GM11168 (cell line): Measurements from ENCODE around the gene UHRF2.
"Not testable (repeated sequence)": the region's sequence is repeated elsewhere in the genome, so short reads cannot be mapped to it uniquely, and the experiment has no call there.

Source experiments
- in situ Hi-C: fragments of 300-500 bp; cut with MboI; formaldehyde crosslinking; loops from one replicate; pipeline ENCODE4 v1.12.0; 2022; ENCODE audit warnings: low sequenced_read_pairs; ENCODE audit not compliant: unreplicated experiment

The UHRF2 gene

DNA sequence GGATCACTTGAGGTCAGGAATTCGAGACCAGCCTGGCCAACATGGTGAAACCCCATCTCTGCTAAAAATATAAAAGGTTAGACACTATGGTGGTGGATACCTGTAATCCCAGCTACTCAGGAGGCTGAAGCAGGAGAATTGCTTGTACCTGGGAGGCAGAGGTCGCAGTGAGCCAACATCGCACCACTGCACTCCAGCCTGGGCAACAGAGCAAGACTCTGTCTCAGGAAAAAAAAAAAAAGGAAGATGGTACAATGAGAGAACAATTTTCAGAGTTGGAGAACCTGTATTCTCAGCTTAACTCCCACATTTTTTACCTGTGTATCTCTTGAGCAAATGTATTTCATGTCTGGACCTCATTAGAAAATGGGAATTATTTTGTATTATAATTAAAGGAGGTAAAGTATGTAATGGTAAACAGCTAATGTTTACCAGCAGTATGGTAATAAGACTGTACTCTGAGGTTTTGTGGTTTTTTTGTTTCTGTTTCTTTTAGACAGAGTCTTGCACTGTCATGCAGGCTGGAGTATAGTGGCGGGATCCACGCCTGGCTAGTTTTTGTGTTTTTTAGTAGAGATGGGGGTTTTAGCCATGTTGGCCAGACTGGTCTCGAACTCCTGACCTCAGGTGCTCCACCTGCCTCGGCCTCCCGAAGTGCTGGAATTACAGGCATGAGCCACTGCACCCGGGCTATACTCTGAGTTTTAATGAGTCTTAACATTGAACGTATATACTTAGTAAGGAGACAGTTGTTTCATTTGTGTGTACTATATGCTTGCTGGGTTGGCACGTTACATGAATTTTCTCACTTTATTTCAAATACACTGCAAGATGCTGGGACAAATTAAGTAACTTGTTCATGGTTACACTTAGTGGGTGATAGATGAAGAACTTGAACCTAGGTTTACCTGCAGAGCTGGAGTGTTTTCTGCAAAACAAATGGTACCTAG is 16.2 kb downstream of the UHRF2 start:
- in situ Hi-C loops = no loop called here

DNA sequence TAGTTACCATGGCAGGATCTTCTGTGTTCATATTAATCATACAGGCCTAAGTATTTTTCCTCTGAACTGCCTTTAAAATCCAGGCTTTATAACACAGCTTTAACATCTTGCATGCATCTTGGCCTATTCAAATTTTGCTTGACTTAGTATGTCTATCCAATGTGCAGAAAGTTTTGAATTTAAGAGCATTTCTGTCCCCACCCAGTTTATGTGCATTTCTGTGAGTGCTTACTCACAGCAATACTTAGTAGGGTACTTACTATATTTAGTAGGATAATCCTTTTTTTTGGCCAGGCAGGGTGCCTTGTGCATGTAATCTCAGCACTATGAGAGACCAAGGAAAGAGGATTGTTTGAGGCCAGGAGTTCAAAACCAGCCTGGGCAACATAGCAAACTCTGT is 18.0 kb downstream of the UHRF2 start:
- in situ Hi-C loops = no loop called here

DNA sequence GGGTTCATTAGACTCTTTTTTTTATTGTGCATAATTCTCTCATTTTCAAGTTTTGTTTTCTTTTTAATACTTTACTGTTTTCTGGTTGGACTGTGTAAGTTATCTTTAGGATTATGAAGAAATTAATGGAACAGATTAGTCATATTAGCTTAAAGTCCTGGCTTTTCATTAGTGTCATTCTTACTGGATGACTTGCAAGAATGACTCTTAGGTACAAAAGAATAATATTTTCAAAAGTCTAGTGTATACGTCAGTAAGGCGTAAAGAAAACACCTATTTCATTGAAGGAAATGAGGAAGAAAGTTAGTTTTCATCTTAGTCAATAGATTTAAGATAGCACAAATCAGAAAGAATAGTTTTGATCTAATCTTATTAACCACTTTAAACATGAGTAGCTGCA is 20.4 kb downstream of the UHRF2 start:
- in situ Hi-C loops = no loop called here

DNA sequence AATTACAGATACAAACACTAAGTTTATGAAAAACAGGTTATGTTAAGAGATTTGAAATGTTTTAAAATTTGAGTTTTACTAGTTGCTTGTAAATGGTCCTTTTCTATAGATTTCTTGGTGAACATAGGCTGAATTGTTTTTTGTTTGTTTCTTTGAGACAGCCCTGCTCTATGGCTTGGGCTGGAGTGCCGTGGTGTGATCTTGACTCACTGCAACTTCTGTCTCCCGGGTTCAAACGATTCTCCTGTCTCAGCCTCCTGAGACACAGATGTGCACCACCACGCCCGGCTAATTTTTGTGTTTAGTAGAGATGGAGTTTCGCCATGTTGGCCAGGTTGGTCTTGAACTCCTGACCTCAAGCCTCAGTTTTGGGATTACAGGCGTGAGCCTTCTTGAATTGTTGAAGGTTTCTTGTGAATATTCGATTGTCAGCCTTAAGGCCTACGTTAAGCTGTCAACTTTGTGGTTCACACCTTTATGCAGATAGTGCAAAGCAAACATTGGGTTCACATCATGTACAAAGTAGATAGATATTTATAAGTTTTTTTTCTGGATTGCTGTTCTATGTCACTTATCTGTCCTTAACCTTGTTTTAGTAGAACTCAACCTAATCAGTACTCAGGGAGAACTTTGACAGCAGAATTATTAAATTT is 26.2 kb downstream of the UHRF2 start:
- in situ Hi-C loops = no loop called here

DNA sequence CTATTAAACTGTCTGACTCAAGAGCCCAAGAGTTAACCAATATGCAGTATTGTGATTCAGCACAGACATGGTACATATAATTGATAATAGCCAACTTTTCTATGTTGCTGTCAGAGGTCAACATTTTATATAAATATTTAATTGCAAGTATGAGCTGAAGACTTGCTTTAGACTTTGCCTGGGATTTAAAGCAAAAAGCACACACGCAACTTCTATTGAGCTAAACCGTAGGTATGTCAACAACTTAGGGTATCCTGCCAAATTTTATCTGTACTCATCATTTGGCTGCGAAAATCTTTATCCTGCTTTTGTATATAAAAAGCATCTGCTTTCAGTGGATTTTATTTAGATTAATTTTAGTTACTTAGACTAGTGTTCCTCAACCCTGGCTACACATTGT is 27.4 kb downstream of the UHRF2 start:
- in situ Hi-C loops = no loop called here

DNA sequence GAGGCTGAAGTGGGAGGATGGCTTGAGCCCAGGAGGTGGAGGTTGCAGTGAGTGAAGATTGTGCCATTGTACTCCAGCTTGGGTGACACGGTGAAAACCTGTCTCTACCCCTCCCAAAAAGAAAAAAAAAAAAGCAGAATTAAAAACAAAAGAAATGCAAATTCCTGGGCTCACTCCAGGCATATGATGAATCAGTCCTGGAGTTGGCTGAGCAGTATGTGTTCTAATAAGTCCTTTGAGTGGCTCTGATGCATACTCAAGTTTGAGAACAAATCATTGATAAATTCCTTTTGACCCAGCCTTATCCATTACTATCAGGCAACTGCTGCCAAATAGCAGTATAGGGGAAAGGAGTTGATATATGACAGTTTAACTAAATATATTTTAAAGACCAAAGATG is 28.3 kb downstream of the UHRF2 start:
- in situ Hi-C loops = no loop called here

DNA sequence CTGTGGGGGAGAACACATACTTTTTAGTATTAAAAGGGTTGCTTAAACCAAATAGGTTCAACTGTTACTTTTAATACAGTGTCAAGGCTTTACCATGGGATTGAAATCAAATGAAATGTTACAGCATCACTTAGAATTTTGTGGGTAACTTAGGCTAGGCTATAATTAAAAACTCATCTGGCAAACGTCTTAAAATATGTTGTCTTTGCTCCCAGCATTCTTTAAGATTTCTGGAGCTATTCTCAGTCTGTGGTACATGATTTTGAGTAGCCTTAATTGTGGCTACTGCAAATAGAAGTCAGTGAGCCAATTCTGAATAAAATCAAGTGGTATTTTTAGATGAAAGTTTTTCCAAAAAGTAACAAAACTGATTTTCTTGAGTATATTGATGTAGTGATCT is 30.7 kb downstream of the UHRF2 start:
- in situ Hi-C loops = no loop called here

DNA sequence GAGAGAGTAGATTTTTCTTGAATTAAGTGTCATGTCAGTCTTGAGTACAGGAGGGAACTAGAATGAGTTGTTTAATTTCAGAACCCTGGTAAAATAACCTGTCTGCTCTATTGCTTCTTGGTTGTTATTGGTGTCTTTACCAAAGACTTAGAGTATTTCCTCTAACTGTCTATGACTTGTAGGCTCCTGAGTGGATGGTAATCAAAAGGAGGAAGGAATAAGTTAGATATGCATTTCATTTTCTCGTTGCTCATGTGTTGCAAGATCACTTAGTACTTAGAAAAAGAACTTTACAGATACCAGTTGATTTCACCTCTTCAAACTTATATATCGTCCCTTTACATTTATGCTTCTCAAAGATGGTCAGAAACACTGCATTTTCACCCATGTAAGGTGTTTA is 31.1 kb downstream of the UHRF2 start:
- in situ Hi-C loops = no loop called here

DNA sequence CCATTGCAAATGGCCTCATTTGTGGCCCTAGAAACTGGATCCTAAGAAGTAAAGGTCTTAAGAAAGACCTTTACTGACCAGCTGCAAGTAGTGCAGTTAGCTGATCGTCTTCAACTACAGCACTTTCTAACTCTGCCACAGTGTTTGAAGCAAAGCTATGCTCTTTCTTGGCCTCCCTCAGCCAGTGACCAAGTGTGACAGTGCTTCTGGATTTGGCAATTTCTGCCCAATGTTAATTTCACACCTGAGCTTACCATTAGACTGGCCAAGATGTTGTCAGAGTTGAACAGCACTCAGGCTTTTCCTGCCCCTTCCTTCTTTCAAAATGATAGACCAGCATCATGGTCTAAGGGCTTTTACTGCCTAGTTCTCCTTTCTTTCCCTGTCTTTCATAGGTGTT is 36.1 kb downstream of the UHRF2 start:
- in situ Hi-C loops = no loop called here

DNA sequence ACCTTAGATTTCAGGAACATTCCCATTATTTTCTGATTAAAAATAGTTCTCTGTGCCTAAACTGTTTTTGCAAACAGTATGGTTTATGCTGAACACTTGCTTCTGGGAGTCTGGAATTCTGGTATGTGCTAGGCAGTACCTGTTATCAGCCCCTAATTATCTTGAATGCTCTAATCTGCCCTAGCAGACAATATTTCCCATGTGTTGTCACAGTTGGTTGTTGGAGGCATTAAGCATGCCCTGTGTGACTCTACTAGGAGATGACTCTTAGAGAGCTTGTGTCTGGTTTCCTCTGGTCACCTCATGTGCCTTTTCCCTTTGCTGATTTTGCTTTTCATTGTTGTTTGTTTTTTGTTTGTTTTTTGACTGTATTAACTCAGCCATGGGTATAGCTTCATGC is 36.6 kb downstream of the UHRF2 start:
- in situ Hi-C loops = no loop called here

DNA sequence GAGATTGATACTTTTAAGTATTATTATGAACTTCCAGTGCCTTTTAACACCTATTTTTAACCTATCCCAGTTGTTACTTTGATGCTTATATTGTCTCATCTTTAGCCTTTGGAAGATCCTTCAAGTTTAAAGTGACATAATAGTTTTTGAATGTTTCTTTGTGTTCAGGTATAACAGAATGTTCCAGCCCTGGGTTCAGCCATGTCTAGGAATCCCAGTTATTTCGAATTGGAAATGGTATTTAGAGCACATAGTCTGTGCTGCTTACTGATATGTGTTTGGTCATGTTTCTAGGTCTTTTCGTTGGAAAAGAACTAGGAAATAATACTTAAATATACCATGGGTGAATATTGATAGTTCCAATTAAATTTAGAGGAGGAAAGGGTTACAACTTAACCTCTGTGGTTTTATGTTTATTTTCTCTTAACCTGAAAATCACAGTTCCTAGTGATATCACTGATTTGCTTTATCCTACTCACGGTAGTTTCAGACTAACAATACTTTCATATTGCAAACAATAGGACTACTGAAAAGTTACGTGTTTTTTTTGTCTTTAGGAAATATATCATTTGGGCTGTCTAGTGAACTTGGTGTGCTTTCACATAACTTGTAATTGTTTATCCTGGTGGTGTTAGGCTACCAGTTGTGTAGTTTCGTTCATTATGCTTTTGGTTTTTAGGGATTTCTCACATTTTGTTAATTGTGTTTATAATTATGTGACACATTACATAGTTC is 37.8 kb downstream of the UHRF2 start:
- in situ Hi-C loops = no loop called here

DNA sequence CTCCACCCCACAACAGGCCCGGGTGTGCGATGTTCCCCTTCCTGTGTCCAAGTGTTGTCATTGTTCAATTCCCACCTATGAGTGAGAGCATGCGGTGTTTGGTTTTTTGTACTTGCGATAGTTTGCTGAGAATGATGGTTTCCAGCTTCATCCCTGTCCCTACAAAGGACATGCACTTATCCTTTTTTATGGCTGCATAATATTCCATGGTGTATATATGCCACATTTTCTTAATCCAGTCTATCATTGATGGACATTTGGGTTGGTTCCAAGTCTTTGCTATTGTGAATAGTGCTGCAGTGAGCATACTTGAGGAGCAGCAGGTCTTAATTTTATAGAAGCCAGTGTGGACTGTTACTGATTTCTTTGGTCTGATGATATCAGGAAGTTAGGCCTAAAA is 42.3 kb downstream of the UHRF2 start:
- in situ Hi-C loops = not testable (repeated sequence)

DNA sequence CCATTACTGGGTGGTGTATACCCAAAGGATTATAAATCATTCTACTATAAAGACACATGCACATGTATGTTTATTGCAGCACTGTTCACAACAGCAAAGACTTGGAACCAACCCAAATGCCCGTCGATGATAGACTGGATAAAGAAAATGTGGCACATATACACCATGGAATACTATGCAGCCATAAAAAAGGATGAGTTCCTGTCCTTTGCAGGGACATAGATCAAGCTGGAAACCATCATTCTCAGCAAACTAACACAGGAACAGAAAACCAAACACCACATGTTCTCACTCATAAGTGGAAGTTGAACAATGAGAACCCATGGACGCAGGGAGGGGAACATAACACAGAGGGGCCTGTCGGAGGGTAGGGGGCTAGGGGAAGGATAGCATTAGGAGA is 45.7 kb downstream of the UHRF2 start:
- in situ Hi-C loops = not testable (repeated sequence)

DNA sequence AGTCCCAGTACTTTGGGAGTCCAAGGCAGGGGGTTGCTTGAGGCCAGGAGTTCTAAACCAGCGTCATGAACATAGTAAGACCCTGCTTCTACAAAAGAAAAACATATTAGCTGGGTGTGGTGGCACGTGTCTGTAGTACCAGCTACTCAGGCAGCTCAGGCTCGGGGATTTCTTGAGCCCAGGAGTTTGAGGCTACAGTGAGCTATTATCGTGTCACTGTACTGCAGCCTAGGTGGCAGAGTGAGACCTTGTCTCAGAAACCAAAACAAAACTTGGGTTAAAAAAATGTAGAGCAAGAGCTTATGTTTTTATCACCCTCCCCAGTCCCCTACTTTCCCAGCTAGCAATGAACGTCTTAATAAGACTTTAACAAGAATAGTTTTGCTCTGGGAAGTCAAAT is 46.7 kb downstream of the UHRF2 start:
- in situ Hi-C loops = no loop called here

DNA sequence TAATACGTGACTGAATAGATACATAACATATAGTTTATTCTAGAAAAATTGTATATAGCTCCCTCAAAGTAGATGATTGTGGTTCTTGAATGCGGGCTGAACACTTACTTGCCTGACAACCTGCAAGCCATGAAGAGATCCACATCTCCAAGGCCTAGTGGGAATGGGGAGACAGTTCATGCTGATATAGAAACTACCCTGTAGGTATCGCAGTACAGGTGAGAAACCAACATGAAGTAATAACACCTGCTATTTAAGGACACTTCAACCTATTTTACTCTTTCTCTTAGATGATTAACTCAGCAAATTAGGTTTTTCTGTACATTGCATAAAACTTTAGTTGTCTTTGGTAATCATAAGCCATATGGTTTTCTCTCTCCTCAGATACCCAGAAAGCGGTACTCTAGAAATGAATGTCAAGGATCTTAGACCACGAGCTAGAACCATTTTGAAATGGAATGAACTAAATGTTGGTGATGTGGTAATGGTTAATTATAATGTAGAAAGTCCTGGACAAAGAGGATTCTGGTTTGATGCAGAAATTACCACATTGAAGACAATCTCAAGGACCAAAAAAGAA is 47.3 kb downstream of the UHRF2 start:
- in situ Hi-C loops = no loop called here

DNA sequence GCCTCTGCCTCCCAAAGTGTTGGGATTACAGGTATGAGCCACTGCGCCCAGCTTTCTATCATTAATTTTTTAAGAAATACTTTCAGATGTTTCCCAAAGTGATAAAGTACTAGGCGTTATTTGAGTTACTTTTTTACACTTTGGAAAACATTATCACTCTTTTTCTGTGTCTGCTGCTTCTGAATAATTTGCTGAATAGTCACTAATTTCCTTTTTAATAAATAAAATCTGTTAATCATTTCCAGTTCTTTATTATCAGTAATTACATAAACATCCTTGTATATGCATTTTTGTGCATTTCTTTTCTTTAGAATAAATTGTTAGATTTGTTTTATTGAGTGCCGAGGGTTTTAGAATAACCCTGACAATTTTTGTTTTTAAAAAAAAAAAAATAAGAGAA is 48.6 kb downstream of the UHRF2 start:
- in situ Hi-C loops = no loop called here

DNA sequence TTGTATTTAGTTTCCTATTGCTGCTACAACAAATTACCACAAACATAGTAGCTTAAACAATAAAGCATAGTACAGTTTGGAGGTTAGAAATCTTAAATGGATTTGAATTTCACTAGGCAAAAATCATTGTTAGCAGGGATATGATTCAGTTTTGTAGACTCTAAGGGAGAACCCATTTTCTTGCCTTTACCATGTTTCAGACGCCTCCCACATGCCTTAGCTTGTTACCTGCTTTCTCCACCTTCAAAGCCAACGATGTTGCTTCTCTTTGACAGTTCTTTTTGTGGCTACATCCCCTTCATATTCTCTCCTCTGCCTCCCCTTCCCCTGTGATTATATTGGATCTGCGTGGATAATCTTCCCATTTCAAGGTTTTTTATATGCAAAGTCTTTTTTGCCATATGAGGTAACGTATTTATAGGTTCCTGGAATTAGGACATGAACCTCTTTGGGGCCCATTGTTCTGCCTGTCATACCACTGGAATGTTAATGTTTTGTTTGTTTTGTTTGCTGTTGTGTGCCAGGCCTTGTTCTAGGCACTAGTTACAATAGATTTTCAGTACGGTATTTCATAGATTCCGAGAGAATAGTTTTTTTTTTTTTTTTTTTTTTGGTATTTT is 54.1 kb downstream of the UHRF2 start:
- in situ Hi-C loops = no loop called here

DNA sequence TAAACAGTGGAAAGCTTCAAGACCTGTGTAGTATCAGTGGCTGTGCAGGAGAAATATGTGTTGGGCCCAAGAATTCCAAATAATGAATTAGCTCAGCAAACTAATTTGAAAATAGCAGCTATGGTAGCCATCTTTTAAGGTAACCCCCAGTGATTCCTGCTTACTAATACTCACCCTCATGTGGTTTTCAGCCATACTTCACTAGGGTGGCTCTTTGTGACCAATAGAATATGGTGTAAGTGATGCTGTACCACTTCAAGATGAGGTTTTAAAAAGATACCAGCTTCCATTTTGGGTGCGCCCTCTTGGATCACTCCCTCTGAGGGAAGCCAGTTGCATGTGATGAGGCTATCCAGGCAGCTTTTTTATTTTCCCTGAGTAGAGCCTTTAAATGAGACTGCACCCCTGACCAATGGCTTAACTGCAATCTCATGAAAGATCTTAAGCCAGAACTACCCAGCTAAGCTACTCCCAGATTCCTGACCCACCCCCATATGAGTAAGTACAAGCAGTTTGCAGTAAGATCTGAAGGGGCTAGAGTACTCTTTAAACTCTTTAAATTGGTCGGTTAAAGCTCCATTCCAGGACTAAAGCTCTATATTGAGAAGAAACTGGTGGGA is 58.3 kb downstream of the UHRF2 start:
- in situ Hi-C loops = no loop called here

DNA sequence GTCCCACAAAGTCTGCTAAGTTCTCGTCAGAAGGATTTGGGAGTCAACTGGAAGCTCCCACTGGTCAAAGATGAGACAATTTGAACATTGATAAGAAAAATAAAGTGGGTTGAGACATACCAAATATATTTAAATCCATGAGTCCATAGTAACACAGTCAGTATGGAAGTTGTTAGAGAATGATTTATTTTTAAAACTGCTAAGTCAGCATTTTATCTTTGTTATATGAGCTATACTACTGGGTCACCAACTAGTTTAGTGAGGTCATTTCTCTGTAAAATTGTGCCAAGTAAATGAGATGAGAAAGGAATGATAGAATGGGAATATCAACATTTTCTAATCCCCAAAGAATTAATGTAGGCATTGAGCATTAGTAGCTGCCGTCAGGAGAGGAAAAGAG is 60.2 kb downstream of the UHRF2 start:
- in situ Hi-C loops = no loop called here

DNA sequence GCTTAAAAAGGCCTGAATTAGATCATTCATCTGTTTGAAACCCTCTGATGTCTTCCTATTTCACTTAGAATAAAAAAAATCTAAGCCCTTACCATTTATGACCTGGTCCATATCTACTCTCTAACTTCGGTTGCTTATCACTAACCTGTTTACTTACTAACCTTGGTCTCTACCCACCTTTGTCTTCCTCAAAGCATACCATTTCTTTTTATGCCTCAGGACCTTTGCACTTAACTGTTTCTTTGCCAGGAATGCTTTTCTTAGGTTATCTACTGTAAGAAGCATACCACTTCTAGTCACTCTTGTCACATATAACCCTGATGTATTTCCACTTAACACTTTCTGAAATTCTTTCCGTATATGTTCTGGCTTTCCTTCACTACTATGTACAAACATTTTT is 67.0 kb downstream of the UHRF2 start:
- in situ Hi-C loops = loop anchor here (25.0 kb wide), 1 partner anchor 118 kb away; no protein-coding TSS in a partner anchor
